ENCODE data around the gene CCNYL1.
A peak's percentile ranks its signal among the peaks of the same experiment; 100 is the strongest.

DNA sequence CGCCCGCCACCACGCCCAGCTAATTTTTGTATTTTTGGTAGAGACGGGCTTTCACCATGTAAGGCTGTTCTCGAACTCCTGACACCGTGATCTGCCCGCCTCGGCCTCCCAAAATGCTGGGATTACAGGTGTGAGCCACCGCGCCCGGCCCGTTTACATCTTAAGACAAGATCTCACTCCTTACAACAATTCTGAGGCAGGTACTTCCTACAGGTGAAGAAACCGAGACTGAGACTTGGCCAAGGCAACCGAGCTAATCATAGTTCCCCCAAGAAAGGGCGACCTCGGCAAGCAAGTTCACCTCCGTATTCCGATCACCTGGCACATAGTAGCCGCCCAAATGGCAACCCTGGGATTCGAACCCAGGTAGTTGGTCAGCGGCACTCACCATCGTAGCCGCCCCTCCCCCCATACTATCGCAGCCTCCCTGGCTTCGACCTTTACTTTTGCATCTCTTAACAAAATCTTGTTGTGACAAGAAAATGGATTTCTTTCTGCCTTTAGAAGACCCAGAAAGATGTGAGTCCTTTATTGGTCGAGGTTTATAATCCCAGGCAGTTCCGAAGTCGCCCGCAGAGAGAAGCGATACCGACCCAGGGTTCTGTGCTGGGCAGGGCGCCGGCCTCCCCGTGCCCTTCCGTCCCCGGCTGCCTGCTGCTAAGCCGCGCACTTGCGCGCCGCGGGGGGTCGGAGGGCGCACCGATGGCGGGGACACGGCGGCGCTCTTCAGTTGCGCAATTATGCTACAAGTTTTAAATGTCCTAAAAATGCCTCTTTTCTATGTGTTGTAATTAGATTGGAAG, 59.4 kb downstream of the CCNYL1 start:
- TF ChIP-seq, protein P1, sequence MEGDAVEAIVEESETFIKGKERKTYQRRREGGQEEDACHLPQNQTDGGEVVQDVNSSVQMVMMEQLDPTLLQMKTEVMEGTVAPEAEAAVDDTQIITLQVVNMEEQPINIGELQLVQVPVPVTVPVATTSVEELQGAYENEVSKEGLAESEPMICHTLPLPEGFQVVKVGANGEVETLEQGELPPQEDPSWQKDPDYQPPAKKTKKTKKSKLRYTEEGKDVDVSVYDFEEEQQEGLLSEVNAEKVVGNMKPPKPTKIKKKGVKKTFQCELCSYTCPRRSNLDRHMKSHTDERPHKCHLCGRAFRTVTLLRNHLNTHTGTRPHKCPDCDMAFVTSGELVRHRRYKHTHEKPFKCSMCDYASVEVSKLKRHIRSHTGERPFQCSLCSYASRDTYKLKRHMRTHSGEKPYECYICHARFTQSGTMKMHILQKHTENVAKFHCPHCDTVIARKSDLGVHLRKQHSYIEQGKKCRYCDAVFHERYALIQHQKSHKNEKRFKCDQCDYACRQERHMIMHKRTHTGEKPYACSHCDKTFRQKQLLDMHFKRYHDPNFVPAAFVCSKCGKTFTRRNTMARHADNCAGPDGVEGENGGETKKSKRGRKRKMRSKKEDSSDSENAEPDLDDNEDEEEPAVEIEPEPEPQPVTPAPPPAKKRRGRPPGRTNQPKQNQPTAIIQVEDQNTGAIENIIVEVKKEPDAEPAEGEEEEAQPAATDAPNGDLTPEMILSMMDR (conservative IDR thresholded peaks at IDR 0.05 in 1 of 2, IDR thresholded peaks at IDR 0.05 in 1 of 2; ENCODE audit: low read depth in 1 of 2, low read length in 2 of 2) = no peak
- peak; percentile 25 for TF ChIP-seq EZH2 (IDR thresholded peaks at IDR 0.05; ENCODE audit: low read length, missing control alignments)

Measured in fibroblast of lung (primary cell).